GM21528 (cell line): Measurements from ENCODE around the gene DBP.
"Not testable (repeated sequence)": the region's sequence is repeated elsewhere in the genome, so short reads cannot be mapped to it uniquely, and the experiment has no call there.

ENCODE experiments used
- ATAC-seq: cut with Tn5 transposase; IDR thresholded peaks from one replicate; pipeline ENCODE4 v1.9.1; 2021; ENCODE audit warnings: mild to moderate bottlenecking, moderate library complexity; ENCODE audit not compliant: unreplicated experiment, low FRiP score

The DBP gene, protein sequence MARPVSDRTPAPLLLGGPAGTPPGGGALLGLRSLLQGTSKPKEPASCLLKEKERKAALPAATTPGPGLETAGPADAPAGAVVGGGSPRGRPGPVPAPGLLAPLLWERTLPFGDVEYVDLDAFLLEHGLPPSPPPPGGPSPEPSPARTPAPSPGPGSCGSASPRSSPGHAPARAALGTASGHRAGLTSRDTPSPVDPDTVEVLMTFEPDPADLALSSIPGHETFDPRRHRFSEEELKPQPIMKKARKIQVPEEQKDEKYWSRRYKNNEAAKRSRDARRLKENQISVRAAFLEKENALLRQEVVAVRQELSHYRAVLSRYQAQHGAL

DNA sequence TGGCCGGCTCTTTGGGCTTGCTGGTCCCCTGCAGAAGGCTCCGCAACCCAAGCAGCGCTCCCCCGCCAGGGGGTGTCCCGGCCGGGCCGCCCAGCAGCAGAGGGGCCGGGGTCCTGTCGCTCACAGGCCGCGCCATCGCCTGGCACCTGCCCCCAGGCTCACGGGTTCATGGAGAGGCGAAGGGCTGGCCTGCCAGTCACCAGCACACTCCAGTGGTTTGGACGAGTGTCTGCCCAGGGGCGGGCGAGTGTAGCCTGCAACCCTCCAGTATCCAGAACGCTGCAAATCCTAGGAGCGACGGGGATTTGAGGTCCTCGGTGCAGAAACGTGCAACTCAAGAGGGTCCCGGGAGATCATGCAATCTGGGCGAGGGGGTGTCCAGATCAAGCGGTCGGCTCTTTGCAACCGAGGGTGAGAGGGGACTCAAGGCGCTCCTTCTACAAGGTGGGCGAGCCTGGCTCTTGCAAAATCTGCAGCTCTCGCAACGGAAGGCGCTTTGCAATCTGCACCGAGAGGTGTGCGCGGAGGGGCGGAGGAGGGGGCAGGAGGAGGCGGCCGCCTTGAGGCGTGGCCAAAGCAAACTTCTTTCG, at the start of gene DBP:
DBP (minus strand) TSS at position 521 of the 590 bp plus-strand sequence; CDS start at position 136, 385 bp downstream.
- peak; percentile 3 for ATAC-seq

DNA sequence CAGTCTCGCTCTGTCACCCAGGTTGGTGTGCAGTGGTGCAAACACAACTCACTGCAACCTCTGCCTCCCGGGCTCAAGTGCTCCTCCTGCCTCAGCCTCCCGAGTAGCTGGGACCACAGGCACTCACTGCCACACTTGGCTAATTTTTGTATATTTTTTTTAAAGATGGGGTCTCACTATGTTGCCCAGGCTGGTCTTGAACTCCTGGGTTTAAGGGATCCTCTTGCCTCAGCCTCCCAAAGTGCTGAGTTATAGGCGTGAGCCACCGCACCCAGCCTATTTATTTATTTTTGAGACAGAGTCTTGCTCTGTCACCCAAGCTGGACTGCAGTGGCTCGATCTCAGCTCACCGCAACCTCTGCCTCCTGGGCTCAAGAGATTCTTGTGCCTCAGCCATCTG, 49.5 kb upstream of the DBP start:
- not testable (repeated sequence) for ATAC-seq

DNA sequence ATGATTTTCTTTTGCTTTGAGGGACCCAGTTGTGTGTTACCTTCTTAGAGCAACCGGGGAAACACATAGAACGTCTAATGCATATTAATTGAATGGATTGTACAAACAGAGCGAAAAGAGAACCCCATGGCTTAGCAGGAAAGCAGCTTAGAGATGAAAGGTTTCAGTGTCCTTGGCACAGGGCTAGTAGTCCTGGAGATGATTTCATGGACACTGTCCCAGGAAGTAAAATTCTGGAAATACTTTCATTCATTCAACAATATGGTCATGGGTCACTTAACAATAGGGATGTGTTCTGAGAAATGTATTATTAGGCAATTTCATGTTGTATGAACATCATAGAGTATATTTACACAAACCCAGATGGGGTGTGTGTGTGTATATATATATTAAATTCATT, 48.9 kb upstream of the DBP start:
- no peak for ATAC-seq

DNA sequence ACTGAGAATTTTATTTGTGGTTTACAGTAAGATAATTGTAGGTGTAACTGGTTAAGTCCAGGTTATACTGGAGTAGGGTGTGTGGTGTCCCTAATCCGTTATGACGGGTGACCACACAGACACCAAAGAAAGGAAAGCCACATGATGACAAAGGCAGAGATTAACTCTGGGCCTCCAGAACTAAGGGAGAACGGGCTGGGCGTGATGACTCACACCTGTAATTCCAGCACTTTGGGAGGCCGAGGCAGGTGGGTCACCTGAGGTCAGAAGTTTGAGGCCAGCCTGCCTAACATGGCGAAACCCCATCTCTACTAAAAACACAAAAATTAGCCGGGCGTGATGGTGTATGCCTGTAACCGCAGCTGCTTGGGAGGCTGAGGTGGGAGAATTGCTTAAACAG, 48.4 kb upstream of the DBP start:
- ATAC-seq: no peak

DNA sequence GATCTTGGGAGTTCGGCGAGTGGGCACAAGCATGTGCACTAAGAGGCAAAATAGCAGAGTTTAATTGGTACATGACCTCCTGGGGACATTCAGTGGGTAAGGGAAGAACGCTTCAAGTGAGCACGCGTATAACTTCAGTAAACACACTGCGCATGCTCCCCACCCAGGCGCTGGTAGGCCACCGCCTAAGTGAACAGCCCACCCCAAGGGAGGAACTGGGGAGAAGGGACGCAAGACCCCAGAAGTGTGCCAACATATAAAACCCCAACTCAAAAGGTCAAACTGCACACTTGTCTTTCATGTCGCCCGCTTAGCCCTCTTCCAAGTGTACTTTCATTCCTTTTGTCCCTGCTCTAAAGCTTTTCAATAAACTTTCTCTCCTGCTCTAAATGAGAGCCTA, 46.2 kb upstream of the DBP start:
- no peak for ATAC-seq

DNA sequence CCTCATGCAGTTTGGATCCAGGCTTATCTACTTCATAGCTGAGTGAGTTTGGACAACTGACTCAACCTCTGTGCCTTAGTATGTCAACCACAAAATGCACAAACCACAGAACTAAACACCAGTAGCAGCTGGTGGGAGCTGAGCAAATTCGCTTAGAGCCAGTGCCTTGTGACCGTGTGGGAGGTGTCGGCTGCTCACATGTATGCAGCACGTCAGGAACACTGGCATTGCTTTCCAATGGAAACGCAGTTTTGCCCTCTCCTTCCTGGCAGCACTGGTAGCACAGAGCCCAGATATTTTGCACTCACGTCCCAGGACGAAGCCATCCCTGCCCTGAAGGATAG, 43.9 kb upstream of the DBP start:
- ATAC-seq: no peak

DNA sequence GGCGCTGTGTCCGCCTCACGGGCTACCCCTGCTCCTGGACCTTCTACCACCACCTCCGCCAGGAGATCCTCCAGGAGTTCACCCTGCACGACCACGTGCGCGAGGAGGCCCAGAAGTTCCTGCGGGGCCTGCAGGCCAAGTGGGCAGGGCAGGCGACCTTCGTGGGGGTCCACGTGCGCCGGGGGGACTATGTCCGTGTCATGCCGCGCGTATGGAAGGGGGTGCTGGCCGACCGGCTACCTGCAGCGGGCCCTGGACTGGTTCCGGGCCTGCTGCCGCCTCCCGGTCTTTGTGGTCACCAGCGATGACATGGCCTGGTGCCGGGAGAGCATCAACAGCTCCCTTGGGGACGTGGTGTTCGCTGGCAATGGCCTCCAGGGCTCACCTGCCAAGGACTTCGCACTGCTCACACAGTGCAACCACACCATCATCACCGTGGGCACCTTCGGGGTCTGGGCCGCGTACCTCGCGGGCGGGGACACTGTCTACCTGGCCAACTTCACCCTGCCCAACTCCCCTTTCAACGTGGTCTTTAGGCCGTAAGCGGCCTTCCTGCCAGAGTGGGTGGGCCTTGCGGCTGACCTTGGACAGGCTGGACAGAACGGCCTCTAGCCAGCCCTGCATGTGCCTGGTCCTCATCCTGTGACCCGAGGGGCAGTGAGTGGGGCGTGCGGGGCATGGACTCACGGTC, 43.4 kb upstream of the DBP start:
- ATAC-seq: no peak

DNA sequence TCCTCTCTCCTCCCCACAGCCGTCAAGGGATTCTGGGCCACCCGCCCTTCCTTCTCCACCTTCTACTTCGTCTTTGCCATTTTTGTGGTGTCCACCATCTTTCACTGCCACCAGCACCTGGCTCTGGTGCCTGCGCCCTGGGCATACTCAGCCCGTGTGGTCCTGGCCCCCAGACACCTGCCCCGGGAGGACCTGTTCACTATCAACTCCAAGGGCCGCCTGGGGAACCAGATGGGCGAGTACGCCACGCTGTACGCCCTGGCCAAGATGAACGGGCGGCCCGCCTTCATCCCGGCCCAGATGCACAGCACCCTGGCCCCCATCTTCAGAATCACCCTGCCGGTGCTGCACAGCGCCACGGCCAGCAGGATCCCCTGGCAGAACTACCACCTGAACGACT, 42.8 kb upstream of the DBP start:
- not testable (repeated sequence) for ATAC-seq

DNA sequence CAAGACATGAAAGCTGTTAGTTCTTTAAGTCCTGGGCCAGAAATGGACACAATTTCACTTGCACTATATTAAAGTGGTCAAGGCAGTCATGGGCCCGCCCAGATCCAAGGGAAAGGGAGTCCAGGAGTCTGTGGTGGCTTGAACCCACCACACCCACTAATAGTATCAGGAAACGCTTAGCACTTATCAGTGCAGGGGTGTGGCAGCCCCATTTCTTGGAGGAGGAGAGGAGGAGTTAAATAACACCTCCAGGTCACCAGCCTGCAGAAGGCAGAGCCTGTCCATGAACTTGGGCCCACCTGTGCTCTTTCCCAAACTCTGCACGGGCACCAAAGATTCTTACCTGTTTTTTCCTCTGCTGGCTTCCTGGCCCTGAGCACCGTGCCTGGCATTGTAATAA, 41.0 kb upstream of the DBP start:
- no peak for ATAC-seq

DNA sequence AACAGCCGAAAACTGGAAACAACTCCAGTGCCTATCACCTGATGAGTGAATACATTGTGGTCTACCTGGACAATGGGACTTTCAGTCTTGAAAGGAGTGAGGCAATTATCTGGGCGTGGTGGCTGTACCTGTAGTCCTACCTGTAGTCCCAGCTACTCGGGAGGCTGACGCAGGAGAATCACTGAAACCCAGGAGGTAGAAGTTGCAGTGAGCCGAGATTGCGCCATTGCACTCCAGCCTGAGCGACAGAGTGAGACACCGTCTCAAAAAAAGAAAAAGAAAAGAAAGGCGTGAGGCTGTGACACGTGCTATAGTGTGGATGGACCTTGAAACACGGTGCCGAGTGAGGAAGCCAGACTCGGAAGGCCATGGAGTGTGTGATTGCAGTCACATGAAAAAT, 39.7 kb upstream of the DBP start:
- no peak for ATAC-seq

DNA sequence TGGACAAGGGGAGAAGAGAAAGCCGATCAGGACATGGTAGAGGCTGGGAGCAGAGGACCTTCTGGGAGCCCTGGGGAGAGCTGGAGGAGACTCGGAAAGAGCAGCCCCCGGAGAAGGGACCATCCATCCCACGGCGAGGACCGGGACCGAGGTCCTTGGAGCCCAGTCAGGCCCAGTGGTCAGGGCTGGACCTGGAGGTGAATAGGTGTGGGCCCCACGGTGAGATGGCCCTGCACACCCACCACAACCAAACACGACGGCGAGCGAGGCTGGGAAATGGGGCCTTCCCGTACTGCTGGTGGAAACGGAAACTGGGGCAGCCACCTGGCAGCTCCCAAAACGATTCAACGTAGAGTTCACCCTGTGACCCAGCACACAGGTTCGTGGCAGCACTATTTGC, 39.3 kb upstream of the DBP start:
- ATAC-seq: no peak

DNA sequence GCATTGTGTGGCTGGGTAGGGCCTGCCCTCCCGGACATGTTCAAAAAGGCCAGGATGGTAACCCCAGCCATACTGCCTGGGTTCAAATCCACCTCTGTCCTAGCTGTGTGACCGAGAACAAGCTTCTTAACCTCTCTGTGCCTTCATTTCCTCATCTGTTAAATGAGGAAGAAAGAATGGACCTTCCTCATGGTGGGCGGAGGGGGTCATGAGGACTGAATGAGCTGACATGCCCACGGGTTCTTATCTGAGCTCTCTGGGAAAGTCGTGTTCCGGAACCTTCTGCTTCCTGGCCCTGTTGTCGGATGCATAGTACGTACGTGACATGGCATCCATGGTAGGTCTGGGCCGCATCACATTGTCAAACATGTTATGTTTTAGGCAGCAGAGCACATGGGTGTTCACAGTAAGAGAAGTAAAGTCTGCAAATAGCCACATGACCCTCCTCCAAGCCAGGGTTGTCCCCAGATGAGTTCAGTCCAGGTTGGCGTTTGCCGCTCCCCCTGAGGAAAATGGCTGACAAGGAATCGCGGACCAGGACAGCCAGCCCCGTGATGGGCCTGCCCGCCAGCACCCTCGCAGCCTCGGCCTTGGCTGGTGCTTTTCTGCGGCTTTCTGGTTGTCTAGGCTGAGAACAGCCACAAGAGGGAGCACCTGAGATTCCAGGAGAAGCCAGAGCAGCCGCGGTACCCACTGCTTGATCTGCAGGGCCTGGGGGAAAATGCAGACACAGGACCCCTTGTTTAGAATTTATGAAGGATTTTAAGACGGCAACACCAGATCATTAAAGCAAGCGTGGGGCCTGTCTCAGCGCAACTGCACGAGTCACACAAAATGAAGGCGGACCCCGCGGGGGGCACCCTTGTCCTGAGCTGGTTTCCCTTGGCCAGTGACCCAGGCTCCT, 38.0 kb upstream of the DBP start:
- no peak for ATAC-seq

DNA sequence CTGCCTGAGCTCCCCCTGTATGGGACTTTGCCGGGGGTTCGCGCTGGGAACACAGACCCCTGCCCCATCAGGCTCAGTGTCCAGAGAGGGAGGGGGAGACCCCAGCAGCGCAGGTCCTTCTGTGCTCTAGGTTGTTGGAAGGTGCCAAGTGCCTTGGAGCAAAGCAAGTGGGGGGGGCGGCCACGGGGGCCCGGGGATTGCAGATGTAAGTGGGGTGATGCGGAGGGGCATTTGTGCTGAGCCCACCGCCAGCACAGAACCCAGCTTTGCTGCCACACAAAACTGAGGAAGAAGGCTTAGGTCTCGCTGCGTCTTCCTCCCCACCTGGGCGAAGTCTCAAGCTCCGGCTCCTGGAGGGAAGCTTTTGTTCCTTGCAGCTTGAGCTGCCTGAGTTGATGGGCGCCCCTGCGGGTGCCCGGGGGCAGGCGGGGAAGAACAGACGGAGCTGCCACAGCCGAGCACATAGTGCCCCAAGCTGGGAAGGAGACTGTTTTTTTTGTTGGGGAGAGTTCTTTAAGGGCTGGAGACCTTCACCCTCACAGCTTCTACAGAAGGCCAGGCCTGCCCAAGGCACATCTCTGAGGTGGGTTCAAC, 37.1 kb upstream of the DBP start:
- no peak for ATAC-seq

DNA sequence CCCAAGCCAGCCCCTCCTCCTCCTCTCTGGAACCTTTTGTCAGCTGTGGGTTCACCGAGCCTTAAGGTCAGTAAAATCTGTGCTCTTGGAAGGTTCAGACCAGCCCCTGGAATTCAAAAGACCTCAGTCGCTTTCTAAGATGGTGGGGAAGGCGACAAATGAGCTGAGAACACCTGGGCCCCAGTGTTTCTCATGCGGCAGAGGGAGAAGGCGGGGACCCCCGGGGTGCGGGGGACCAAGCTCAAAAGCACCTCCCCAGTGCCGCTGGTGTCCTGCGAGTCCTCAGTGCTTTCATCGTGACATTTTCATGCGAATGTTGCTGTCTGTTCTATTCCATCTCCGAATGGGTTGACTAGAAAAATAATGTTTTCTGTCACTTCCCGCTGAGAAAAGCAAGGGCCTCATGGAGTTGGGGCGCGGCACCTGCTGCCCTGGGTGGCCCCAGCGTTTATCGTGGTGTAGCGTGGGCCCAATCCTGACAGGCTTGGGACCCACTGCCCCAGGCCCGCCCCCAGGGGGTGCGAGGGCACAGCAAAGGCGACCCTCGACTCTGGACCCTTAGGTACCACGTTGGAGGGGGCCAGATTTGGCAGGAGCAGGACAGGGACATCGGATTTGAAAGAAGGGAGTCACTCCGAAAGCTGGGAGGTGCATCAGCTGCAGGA, 36.4 kb upstream of the DBP start:
- no peak for ATAC-seq

DNA sequence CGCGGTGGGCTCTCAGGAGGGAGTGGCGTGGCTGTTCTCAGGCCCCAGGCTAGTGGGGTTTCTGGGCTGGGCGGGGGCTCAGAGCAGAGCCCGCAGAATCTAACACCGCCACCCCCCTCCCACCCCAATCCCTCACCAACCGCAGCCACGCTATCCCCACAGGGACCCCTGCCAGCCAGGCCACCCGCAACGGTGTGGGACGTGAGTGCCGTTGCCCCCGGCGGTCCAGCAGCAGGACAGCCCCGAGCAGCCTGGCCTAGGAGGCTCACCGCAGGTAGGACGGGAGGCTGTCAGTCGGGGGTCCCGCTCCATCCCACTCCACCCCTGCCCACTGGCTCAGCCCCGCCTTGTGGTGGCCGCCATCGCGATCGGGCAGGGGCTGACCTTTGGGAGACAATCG, 35.8 kb upstream of the DBP start, which contains the start of gene NTN5:
NTN5 (minus strand) TSS at position 24 of the 400 bp plus-strand sequence. CDS start 2,031 bp downstream, outside the sequence.
- ATAC-seq: no peak

DNA sequence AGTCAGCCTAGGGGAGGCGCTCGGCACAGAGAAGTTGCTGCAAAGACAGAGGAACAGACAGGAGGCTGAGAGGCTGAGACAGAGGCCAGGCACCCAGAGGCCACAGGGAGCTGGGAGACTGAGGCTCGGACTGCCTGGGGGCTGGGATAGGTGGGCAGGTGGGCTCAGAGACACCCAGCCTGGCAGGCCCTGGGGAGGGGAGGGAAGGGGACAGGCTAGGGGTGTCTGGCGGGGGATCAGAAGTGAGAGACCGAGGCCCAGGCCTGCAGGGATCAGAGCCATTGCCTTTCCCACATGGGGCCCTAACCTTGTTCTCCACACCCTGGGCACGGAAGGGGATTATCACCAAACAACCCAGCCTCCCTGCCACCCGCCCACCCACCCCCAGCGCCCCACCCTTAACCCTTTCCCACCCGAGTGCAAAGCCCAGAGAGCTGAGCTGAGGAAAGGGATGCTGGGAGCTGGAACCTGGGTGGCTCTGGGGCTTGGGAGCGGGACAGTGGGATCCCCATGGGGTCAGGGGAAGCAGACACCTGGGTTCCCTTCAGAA, 34.3 kb upstream of the DBP start:
- no peak for ATAC-seq

DNA sequence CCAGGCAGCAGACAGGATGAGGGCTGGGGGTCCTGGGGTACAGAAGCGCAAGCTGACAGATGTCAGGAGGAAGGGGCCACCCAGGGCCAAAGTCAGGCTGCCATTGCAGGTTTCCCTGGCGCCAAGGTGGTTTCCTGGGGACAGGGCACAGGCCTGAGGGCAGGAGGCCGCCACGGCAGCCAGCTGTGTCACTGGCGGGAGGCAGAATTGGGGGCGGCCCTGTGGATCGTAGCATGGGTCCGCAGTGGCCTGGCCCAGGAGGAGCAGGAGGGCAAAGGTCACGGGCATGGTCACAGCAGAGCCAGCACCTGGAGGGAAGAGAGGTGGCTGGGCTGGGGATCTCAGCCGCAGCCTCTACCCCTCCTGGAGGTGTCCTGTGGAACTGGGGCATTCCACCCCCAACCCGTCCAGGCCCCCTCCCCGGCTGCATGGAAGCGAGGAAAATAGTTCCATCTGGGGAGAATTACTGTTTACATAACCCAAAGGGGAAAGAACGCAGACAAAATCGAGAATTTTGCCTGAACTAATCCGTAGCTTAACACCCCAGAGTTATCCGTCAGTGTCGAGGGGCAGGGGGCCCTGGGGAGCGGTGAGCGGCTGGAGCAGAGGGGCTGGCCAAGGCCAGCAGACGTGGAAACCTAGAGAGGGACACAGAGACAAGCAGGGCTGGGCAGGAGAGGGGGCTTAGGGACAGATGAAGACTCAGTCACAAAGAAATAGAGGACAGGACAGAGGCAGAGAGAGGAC, 33.7 kb upstream of the DBP start:
- ATAC-seq: no peak

DNA sequence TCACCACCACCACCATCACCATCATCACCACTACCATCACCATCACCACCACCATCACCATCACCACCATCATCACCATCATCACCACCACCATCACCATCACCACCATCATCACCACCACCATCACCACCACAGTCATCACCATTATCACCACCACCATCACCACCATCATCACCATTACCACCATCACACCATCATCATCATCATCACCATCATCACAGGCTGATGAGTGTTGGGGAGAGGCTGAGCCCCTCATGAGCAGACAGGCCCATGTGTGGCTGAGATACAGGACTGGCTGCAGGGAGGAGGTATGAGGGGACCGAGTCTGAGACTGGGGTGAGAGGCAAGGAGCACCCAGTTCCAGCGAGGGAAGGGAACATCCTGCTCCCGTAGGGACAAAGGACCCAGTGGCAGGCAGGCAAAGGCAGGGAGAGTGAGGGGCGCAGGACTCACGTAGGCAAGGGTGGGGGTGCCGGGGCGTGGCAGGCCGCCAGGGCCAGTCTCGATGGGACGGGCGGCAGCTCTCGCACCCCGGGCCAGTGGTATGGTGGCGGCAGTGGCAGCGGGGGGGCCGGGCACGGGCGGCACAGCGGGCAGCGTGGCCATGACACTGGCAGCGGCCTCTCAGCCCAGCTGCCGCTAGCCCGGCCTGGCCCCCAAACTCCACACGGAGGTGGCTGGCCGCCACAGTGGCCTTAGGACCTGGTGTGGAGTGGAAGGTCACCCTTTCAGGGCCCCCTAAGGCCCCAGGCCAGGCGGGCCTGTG, 32.9 kb upstream of the DBP start:
- no peak for ATAC-seq
